ENCODE measurements around the gene PTPN9.

GRCh38 chr15:75542386-75542797 is 36.7 kb downstream of the PTPN9 start:
- TF ChIP-seq TAF1 (IDR thresholded peaks at IDR 0.05; ENCODE audit: borderline replicate concordance, low read depth, low read length) = no peak
- TF ChIP-seq POLR2A (IDR thresholded peaks at IDR 0.05; ENCODE audit: low read depth, low read length) = no peak
- no peak for TF ChIP-seq POLR2AphosphoS5 (IDR thresholded peaks at IDR 0.05; ENCODE audit: low read depth, low read length)
